HG03135 (cell line): ENCODE data around the gene IL36A.

Experiments
- ATAC-seq: cut with Tn5 transposase; IDR thresholded peaks from one replicate; pipeline ENCODE4 v1.9.1; 2021; ENCODE audit warnings: mild to moderate bottlenecking, moderate library complexity; ENCODE audit not compliant: unreplicated experiment

Gene IL36A

GRCh38 chr2:113046465-113046864 lies 41.2 kb downstream of the IL36A start:
- no peak for ATAC-seq

GRCh38 chr2:113050921-113051895 lies 45.9 kb downstream of the IL36A start:
- no peak for ATAC-seq

- no peak for ATAC-seq
Measured at GRCh38 chr2:113052396-113052917, 47.2 kb downstream of the IL36A start, which contains the start of gene IL36B. IL36B (minus strand) TSS chr2:113052867.

GRCh38 chr2:113053666-113054065 lies 48.4 kb downstream of the IL36A start:
- ATAC-seq = no peak

GRCh38 chr2:113054066-113054465 lies 48.8 kb downstream of the IL36A start:
- no peak for ATAC-seq

GRCh38 chr2:113056521-113056920 lies 51.3 kb downstream of the IL36A start:
- ATAC-seq = no peak

- ATAC-seq = no peak
Measured at GRCh38 chr2:113057117-113057516, 51.9 kb downstream of the IL36A start.
